Parathyroid adenoma (tissue), 2 donors: ENCODE results near the gene GAS1.

Source experiments
- H2AFZ ChIP-seq: fragments of 300-600 bp; sonication (generic); one replicate; pipeline ENCODE4 v1.7.0; 2017; ENCODE audit warnings: antibody characterized with exemption, mild to moderate bottlenecking
- H3K27ac ChIP-seq: fragments of 300-600 bp; sonication (generic); one replicate; pipeline ENCODE4 v1.7.0; 2017
- H3K27me3 ChIP-seq: fragments of 300-600 bp; sonication (generic); one replicate; pipeline ENCODE4 v1.7.0; 2017; ENCODE audit warnings: low read length; ENCODE audit not compliant: control insufficient read depth, insufficient read depth
- H3K36me3 ChIP-seq: fragments of 300-600 bp; sonication (generic); one replicate; pipeline ENCODE4 v1.7.0; 2017; ENCODE audit warnings: low read length; ENCODE audit not compliant: control insufficient read depth, insufficient read depth
- H3K4me1 ChIP-seq: fragments of 300-600 bp; sonication (generic); one replicate; pipeline ENCODE4 v1.7.0; 2017; ENCODE audit warnings: control low read depth
- H3K4me2 ChIP-seq: fragments of 300-600 bp; sonication (generic); one replicate; pipeline ENCODE4 v1.7.0; 2017; ENCODE audit warnings: low read length
- H3K4me3 ChIP-seq: fragments of 300-600 bp; sonication (generic); one replicate; pipeline ENCODE4 v1.7.0; 2017; ENCODE audit warnings: low read depth, low read length
- H3K79me2 ChIP-seq: fragments of 300-600 bp; sonication (generic); one replicate; pipeline ENCODE4 v1.7.0; 2017; ENCODE audit warnings: control low read depth
- H3K9ac ChIP-seq: fragments of 300-600 bp; sonication (generic); one replicate; pipeline ENCODE4 v1.7.0; 2017; ENCODE audit warnings: mild to moderate bottlenecking
- H3K9me3 ChIP-seq: fragments of 300-600 bp; sonication (generic); one replicate; pipeline ENCODE4 v1.7.0; 2017; ENCODE audit warnings: low read length; ENCODE audit not compliant: control insufficient read depth
- CTCF ChIP-seq: fragments of 300-600 bp; sonication (generic); IDR thresholded peaks from one replicate; pipeline ENCODE4 v1.7.0; 2017; ENCODE audit warnings: antibody characterized with exemption, mild to moderate bottlenecking
- donor health status: primary hyperparathyroidism.

Gene GAS1

GRCh38 chr9:86979657-86980056 is 32.4 kb upstream of the GAS1 start:
- no peaks in the 10 kb centered on the region for H3K4me1 ChIP-seq
- no peak overlapping the region for H3K4me3 ChIP-seq
- H3K4me2 ChIP-seq = no peak overlapping the region
- no peaks in the 10 kb centered on the region for H3K36me3 ChIP-seq
- no peak for TF ChIP-seq CTCF
- no peak overlapping the region for H2AFZ ChIP-seq
- no peak overlapping the region for H3K27ac ChIP-seq
- H3K79me2 ChIP-seq = no peaks in the 10 kb centered on the region
- H3K9me3 ChIP-seq = no peaks in the 10 kb centered on the region
- no peaks in the 10 kb centered on the region for H3K27me3 ChIP-seq
- no peak overlapping the region for H3K9ac ChIP-seq

- Histone ChIP-seq H3K79me2 (no peaks in the 10 kb centered on the region), H3K4me3 (no peak overlapping the region), H3K9ac (no peak overlapping the region), H3K27me3 (no peaks in the 10 kb centered on the region), H3K36me3 (no peaks in the 10 kb centered on the region), H3K27ac (no peak overlapping the region), H3K4me1 (no peaks in the 10 kb centered on the region), H2AFZ (no peak overlapping the region), H3K4me2 (no peak overlapping the region), H3K9me3 (no peaks in the 10 kb centered on the region)
- TF ChIP-seq CTCF = no peak
These were observed 31.7 kb upstream of the GAS1 start for GRCh38 chr9:86978922-86979474.

- H3K27me3 ChIP-seq = no peaks in the 10 kb centered on the region
- no peak overlapping the region for H3K9ac ChIP-seq
- H3K27ac ChIP-seq = no peak overlapping the region
- no peaks in the 10 kb centered on the region for H3K4me1 ChIP-seq
- no peaks in the 10 kb centered on the region for H3K9me3 ChIP-seq
- no peak for TF ChIP-seq CTCF
- no peaks in the 10 kb centered on the region for H3K79me2 ChIP-seq
- no peaks in the 10 kb centered on the region for H3K36me3 ChIP-seq
- H3K4me2 ChIP-seq = no peak overlapping the region
- no peak overlapping the region for H2AFZ ChIP-seq
- no peak overlapping the region for H3K4me3 ChIP-seq
These were observed 31.1 kb upstream of the GAS1 start for GRCh38 chr9:86978413-86978812.

GRCh38 chr9:86977205-86977835 is 30.0 kb upstream of the GAS1 start:
- H3K4me1 ChIP-seq = no peaks in the 10 kb centered on the region
- no peak overlapping the region for H3K4me3 ChIP-seq
- no peak overlapping the region for H3K27ac ChIP-seq
- H3K9me3 ChIP-seq = no peaks in the 10 kb centered on the region
- no peak overlapping the region for H3K9ac ChIP-seq
- no peak for TF ChIP-seq CTCF
- no peak overlapping the region for H3K4me2 ChIP-seq
- no peaks in the 10 kb centered on the region for H3K79me2 ChIP-seq
- H2AFZ ChIP-seq = no peak overlapping the region
- no peaks in the 10 kb centered on the region for H3K27me3 ChIP-seq
- no peaks in the 10 kb centered on the region for H3K36me3 ChIP-seq

- Histone ChIP-seq H3K4me2 (no peak overlapping the region), H3K9ac (no peak overlapping the region), H3K27me3 (no peaks in the 10 kb centered on the region), H3K79me2 (no peaks in the 10 kb centered on the region), H3K27ac (no peak overlapping the region), H2AFZ (no peak overlapping the region), H3K4me1 (no peaks in the 10 kb centered on the region), H3K36me3 (no peaks in the 10 kb centered on the region), H3K4me3 (no peak overlapping the region), H3K9me3 (no peaks in the 10 kb centered on the region)
- no peak for TF ChIP-seq CTCF
These were observed 28.3 kb upstream of the GAS1 start for GRCh38 chr9:86975606-86976005.
